ENCODE measurements around the gene LMBR1. TPM values are rescaled to one million over a fixed set of nuclear protein-coding genes. Genes with fewer than 3 reads are reported as not detected.
"Not testable (repeated sequence)": the region's sequence is repeated elsewhere in the genome, so short reads cannot be mapped to it uniquely, and the experiment has no call there.

The LMBR1 gene
- total and polyA plus RNA-seq, 2 donors = 27.7 to 29.7 TPM

GRCh38 chr7:156637093-156637492, 255.9 kb downstream of the LMBR1 start:
- not testable (repeated sequence) for H3K9me3 ChIP-seq (ENCODE audit: control insufficient read depth in 2 of 2, insufficient read depth in 1 of 2, low read length in 1 of 2); H3K36me3 ChIP-seq (ENCODE audit: control insufficient read depth in 2 of 2, insufficient read depth in 2 of 2, low read length in 1 of 2); DNase-seq (ENCODE audit: low read depth in 6 of 9, low spot score in 9 of 9); H3K4me3 ChIP-seq (ENCODE audit: low read length in 2 of 2); H3K27ac ChIP-seq (ENCODE audit: low read depth in 1 of 2, low read length in 1 of 2)
- WGBS = 98% methylated on average over 7 of the region's 7 CpGs
- peaks cover 9 to 13% of the 10 kb centered on the region in 2 donors for H3K4me1 ChIP-seq (ENCODE audit: control insufficient read depth in 2 of 2, insufficient read depth in 2 of 2, low read length in 2 of 2)
- peaks cover 2 to 14% of the 10 kb centered on the region in 2 donors for H3K27me3 ChIP-seq (ENCODE audit: control insufficient read depth in 2 of 2, insufficient read depth in 1 of 2, low read length in 1 of 2)

GRCh38 chr7:156635529-156636385, 257.2 kb downstream of the LMBR1 start:
- Histone ChIP-seq H3K9me3 (ENCODE audit: control insufficient read depth in 2 of 2, insufficient read depth in 1 of 2, low read length in 1 of 2) (peaks cover 1 to 8% of the 10 kb centered on the region in 2 donors), H3K27me3 (ENCODE audit: control insufficient read depth in 2 of 2, insufficient read depth in 1 of 2, low read length in 1 of 2) (peaks cover 2 to 10% of the 10 kb centered on the region in 2 donors), H3K4me3 (ENCODE audit: low read length in 2 of 2) (no peak overlapping the region), H3K4me1 (ENCODE audit: control insufficient read depth in 2 of 2, insufficient read depth in 2 of 2, low read length in 2 of 2) (peaks cover 6 to 8% of the 10 kb centered on the region in 2 donors), H3K36me3 (ENCODE audit: control insufficient read depth in 2 of 2, insufficient read depth in 2 of 2, low read length in 1 of 2) (no peaks in the 10 kb centered on the region), H3K27ac (ENCODE audit: low read depth in 1 of 2, low read length in 1 of 2) (no peak overlapping the region)
- DNase-seq (ENCODE audit: low read depth in 6 of 9, low spot score in 9 of 9) = no peak
- 96% methylated on average over 7 of the region's 7 CpGs for WGBS

GRCh38 chr7:156634117-156634516, 258.9 kb downstream of the LMBR1 start:
- 88% methylated on average over 3 of the region's 3 CpGs for WGBS

GRCh38 chr7:156629873-156630272, 263.1 kb downstream of the LMBR1 start:
- H3K9me3 ChIP-seq (ENCODE audit: control insufficient read depth in 2 of 2, insufficient read depth in 1 of 2, low read length in 1 of 2) = peaks cover 0 to 8% of the 10 kb centered on the region in 2 donors
- no peak overlapping the region for H3K27ac ChIP-seq (ENCODE audit: low read depth in 1 of 2, low read length in 1 of 2)
- no peaks in the 10 kb centered on the region for H3K27me3 ChIP-seq (ENCODE audit: control insufficient read depth in 2 of 2, insufficient read depth in 1 of 2, low read length in 1 of 2)
- 97% methylated on average over 2 of the region's 2 CpGs for WGBS
- no peak for DNase-seq (ENCODE audit: low read depth in 6 of 9, low spot score in 9 of 9)
- no peaks in the 10 kb centered on the region for H3K36me3 ChIP-seq (ENCODE audit: control insufficient read depth in 2 of 2, insufficient read depth in 2 of 2, low read length in 1 of 2)
- no peaks in the 10 kb centered on the region for H3K4me1 ChIP-seq (ENCODE audit: control insufficient read depth in 2 of 2, insufficient read depth in 2 of 2, low read length in 2 of 2)
- H3K4me3 ChIP-seq (ENCODE audit: low read length in 2 of 2) = no peak overlapping the region

More at GRCh38 chr7:156634117-156634516, 258.9 kb downstream of the LMBR1 start:
- no peaks in the 10 kb centered on the region for H3K4me1 ChIP-seq (ENCODE audit: control insufficient read depth in 2 of 2, insufficient read depth in 2 of 2, low read length in 2 of 2)
- no peak overlapping the region for H3K27ac ChIP-seq (ENCODE audit: low read depth in 1 of 2, low read length in 1 of 2)
- H3K9me3 ChIP-seq (ENCODE audit: control insufficient read depth in 2 of 2, insufficient read depth in 1 of 2, low read length in 1 of 2) = peaks cover 0 to 8% of the 10 kb centered on the region in 2 donors
- peaks cover 0 to 2% of the 10 kb centered on the region in 2 donors for H3K27me3 ChIP-seq (ENCODE audit: control insufficient read depth in 2 of 2, insufficient read depth in 1 of 2, low read length in 1 of 2)
- no peak overlapping the region for H3K4me3 ChIP-seq (ENCODE audit: low read length in 2 of 2)
- no peak for DNase-seq (ENCODE audit: low read depth in 6 of 9, low spot score in 9 of 9)
- no peaks in the 10 kb centered on the region for H3K36me3 ChIP-seq (ENCODE audit: control insufficient read depth in 2 of 2, insufficient read depth in 2 of 2, low read length in 1 of 2)

- Histone ChIP-seq H3K4me3 (ENCODE audit: low read length in 2 of 2) (no peak overlapping the region), H3K36me3 (ENCODE audit: control insufficient read depth in 2 of 2, insufficient read depth in 2 of 2, low read length in 1 of 2) (no peaks in the 10 kb centered on the region), H3K27me3 (ENCODE audit: control insufficient read depth in 2 of 2, insufficient read depth in 1 of 2, low read length in 1 of 2) (no peaks in the 10 kb centered on the region), H3K27ac (ENCODE audit: low read depth in 1 of 2, low read length in 1 of 2) (no peak overlapping the region), H3K9me3 (ENCODE audit: control insufficient read depth in 2 of 2, insufficient read depth in 1 of 2, low read length in 1 of 2) (peaks cover 0 to 8% of the 10 kb centered on the region in 2 donors), H3K4me1 (ENCODE audit: control insufficient read depth in 2 of 2, insufficient read depth in 2 of 2, low read length in 2 of 2) (no peaks in the 10 kb centered on the region)
- DNase-seq (ENCODE audit: low read depth in 6 of 9, low spot score in 9 of 9) = no peak
Measured at GRCh38 chr7:156628562-156628961, 264.4 kb downstream of the LMBR1 start.

Other genes starting within 250 kb of the LMBR1 start
- gene NOM1, start 56.5 kb upstream of the LMBR1 start, total RNA-seq = 9.3 TPM
- 10.6 TPM for gene NOM1, start 56.5 kb upstream of the LMBR1 start, polyA plus RNA-seq
- 0.09 TPM for gene MNX1, start 117.5 kb upstream of the LMBR1 start, total RNA-seq
- gene MNX1, start 117.5 kb upstream of the LMBR1 start, polyA plus RNA-seq = 0.07 TPM
- 25.6 TPM for gene UBE3C, start 245.7 kb upstream of the LMBR1 start, total RNA-seq
- 19.6 TPM for gene UBE3C, start 245.7 kb upstream of the LMBR1 start, polyA plus RNA-seq

Data from thymus (tissue), 11 donors.